OCI-LY1 (cell line): ENCODE results near the gene GORAB.

ENCODE experiments used
- H2AFZ ChIP-seq: fragments of 200-600 bp; sonication (generic), shearing (Covaris generic); 2 replicates; pipeline ENCODE4 v1.6.0; 2014; ENCODE audit warnings: antibody characterized with exemption, mild to moderate bottlenecking, low read length
- H3F3A ChIP-seq: fragments of 200-600 bp; sonication (generic), shearing (Covaris generic); 2 replicates; pipeline ENCODE4 v1.6.0; 2014; ENCODE audit warnings: mild to moderate bottlenecking, antibody characterized with exemption, low read length, moderate library complexity; ENCODE audit not compliant: insufficient read depth
- H3K27ac ChIP-seq: fragments of 200-600 bp; sonication (generic); 2 replicates; pipeline ENCODE4 v1.5.1; 2014; ENCODE audit warnings: low read length, mixed run types, mild to moderate bottlenecking, low read depth; ENCODE audit not compliant: poor library complexity, severe bottlenecking
- H3K27me3 ChIP-seq: fragments of 200-600 bp; sonication (generic); 2 replicates; pipeline ENCODE4 v1.6.0; 2014; ENCODE audit warnings: antibody characterized with exemption, mild to moderate bottlenecking, low read length, moderate library complexity; ENCODE audit not compliant: insufficient read depth
- H3K36me3 ChIP-seq: fragments of 200-600 bp; sonication (generic); 2 replicates; pipeline ENCODE4 v1.6.1; 2014; ENCODE audit warnings: mild to moderate bottlenecking, antibody characterized with exemption, low read length, moderate library complexity, mixed read lengths; ENCODE audit not compliant: insufficient read depth
- H3K4me1 ChIP-seq: fragments of 200-600 bp; sonication (generic); 2 replicates; pipeline ENCODE4 v1.5.1; 2014; ENCODE audit warnings: mild to moderate bottlenecking, low read length, moderate library complexity; ENCODE audit not compliant: insufficient read depth, severe bottlenecking
- H3K4me2 ChIP-seq: fragments of 200-600 bp; sonication (generic), shearing (Covaris generic); 2 replicates; pipeline ENCODE4 v1.6.1; 2014; ENCODE audit warnings: low read length
- H3K4me3 ChIP-seq: fragments of 200-600 bp; sonication (generic); 2 replicates; pipeline ENCODE4 v1.5.1; 2014; ENCODE audit warnings: low read length, low read depth, mild to moderate bottlenecking, mixed read lengths; ENCODE audit not compliant: poor library complexity, severe bottlenecking
- H3K79me2 ChIP-seq: fragments of 200-600 bp; shearing (Covaris generic); 2 replicates; pipeline ENCODE4 v1.6.1; 2016; ENCODE audit warnings: mixed run types, low read length, mixed read lengths; ENCODE audit not compliant: insufficient read depth
- H3K9ac ChIP-seq: fragments of 200-600 bp; sonication (generic), shearing (Covaris generic); 2 replicates; pipeline ENCODE4 v1.6.1; 2014; ENCODE audit warnings: mild to moderate bottlenecking, low read length, mixed read lengths
- H3K9me2 ChIP-seq: fragments of 200-600 bp; sonication (generic), shearing (Covaris generic); 2 replicates; pipeline ENCODE4 v1.6.1; 2014; ENCODE audit warnings: low read depth, mild to moderate bottlenecking, low read length, mixed read lengths
- H3K9me3 ChIP-seq: fragments of 200-600 bp; shearing (Covaris generic); 2 replicates; pipeline ENCODE4 v1.6.1; 2014; ENCODE audit warnings: low read length, mixed read lengths
- H4K20me1 ChIP-seq: fragments of 200-600 bp; sonication (generic), shearing (Covaris generic); 2 replicates; pipeline ENCODE4 v1.6.0; 2016; ENCODE audit warnings: mild to moderate bottlenecking, low read length; ENCODE audit not compliant: insufficient read depth
- CTCF ChIP-seq: fragments of 200-600 bp; sonication (generic), shearing (Covaris generic); IDR thresholded peaks from 2 replicates; pipeline ENCODE4 v1.5.1; 2017; ENCODE audit warnings: mild to moderate bottlenecking, antibody characterized with exemption, low read length, moderate library complexity, mixed read lengths
- EZH2 ChIP-seq: fragments of 200-600 bp; sonication (generic), shearing (Covaris generic); IDR thresholded peaks from 2 replicates; pipeline ENCODE4 v1.8.0; 2017; ENCODE audit warnings: borderline replicate concordance, mixed run types, mild to moderate bottlenecking, antibody characterized with exemption, low read length, moderate library complexity, mixed read lengths

GORAB gene

GRCh38 chr1:170555370-170555769 lies 23.4 kb downstream of the GORAB start:
- no peak overlapping the region for H3K27ac ChIP-seq

GRCh38 chr1:170556917-170557316 lies 25.0 kb downstream of the GORAB start:
- Histone ChIP-seq H3K27ac (no peak overlapping the region), H3K9me2 (no peaks in the 10 kb centered on the region), H2AFZ (no peak overlapping the region), H4K20me1 (no peaks in the 10 kb centered on the region), H3K9ac (no peak overlapping the region), H3F3A (no peaks in the 10 kb centered on the region), H3K79me2 (no peaks in the 10 kb centered on the region), H3K4me3 (no peak overlapping the region), H3K27me3 (no peaks in the 10 kb centered on the region), H3K9me3 (no peaks in the 10 kb centered on the region), H3K4me2 (no peak overlapping the region), H3K36me3 (peaks cover 10% of the 10 kb centered on the region), H3K4me1 (no peaks in the 10 kb centered on the region)
- TF ChIP-seq CTCF (no peak), EZH2 (no peak)

More at GRCh38 chr1:170555370-170555769, 23.4 kb downstream of the GORAB start:
- Histone ChIP-seq H3K4me1 (no peaks in the 10 kb centered on the region), H3F3A (no peaks in the 10 kb centered on the region), H3K9me2 (no peaks in the 10 kb centered on the region), H3K79me2 (no peaks in the 10 kb centered on the region), H4K20me1 (no peaks in the 10 kb centered on the region), H2AFZ (no peak overlapping the region), H3K4me2 (no peak overlapping the region), H3K4me3 (no peak overlapping the region), H3K27me3 (no peaks in the 10 kb centered on the region), H3K9me3 (no peaks in the 10 kb centered on the region), H3K9ac (no peak overlapping the region), H3K36me3 (peaks cover 25% of the 10 kb centered on the region)
- TF ChIP-seq CTCF (no peak), EZH2 (no peak)

- TF ChIP-seq EZH2 (no peak), CTCF (no peak)
Measured at GRCh38 chr1:170558731-170559130, 26.8 kb downstream of the GORAB start.

More at GRCh38 chr1:170558731-170559130, 26.8 kb downstream of the GORAB start:
- Histone ChIP-seq H3K4me2 (no peak overlapping the region), H3K4me1 (no peaks in the 10 kb centered on the region), H2AFZ (no peak overlapping the region), H3F3A (no peaks in the 10 kb centered on the region), H3K9me3 (no peaks in the 10 kb centered on the region), H3K36me3 (no peaks in the 10 kb centered on the region), H3K4me3 (no peak overlapping the region), H3K9me2 (no peaks in the 10 kb centered on the region), H3K9ac (no peak overlapping the region), H3K79me2 (no peaks in the 10 kb centered on the region), H3K27ac (no peak overlapping the region), H3K27me3 (no peaks in the 10 kb centered on the region), H4K20me1 (no peaks in the 10 kb centered on the region)
